ENCODE data around the gene AMOT.

The AMOT gene

DNA sequence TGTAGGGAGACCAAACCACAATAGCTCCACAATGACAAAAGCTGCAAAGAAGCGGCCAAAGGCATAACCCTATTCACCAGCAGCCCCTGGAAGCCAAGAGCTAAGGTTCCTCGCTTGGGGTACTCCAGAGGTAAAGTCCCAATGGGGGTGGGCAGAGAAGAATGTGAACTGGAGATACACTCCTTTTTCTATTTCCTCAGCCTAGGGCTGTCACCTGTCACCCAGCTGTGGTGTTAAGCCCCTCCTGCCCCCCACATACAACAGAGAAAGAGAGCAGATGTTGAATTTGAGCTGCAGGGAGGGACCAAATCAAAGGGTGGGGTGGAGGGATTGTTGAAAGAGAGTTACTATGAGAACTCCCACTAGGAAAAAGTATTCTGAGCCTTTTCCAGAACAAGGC lies 26.1 kb downstream of the AMOT start:
- DNase-seq (ENCODE audit: low spot score): no peak
- in situ Hi-C loops (cut with MboI; ENCODE audit: low pct_unique_long_range_greater_than_20kb, low sequenced_read_pairs, unreplicated experiment): no loop called here

DNA sequence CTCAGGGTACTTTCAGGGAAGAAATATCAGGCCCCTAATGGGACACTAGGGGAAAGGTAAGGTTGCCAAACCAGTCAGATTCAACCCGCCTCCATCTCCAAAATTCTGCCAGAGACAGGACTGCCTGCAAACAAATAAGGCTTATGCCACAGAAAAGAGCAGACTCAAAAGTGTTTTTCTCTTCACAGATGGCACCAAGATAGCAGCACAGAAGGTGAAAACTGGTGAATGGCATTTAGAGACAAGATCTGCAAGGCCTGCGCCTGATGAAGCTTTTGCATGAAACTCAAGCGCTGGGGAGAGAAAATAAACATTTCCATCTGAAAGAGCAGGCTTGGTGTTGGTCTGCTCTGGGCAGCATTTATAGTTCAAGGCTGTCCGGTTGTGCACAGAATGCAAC lies 27.9 kb downstream of the AMOT start:
- DNase-seq (ENCODE audit: low spot score): no peak
- TF ChIP-seq, protein P1, sequence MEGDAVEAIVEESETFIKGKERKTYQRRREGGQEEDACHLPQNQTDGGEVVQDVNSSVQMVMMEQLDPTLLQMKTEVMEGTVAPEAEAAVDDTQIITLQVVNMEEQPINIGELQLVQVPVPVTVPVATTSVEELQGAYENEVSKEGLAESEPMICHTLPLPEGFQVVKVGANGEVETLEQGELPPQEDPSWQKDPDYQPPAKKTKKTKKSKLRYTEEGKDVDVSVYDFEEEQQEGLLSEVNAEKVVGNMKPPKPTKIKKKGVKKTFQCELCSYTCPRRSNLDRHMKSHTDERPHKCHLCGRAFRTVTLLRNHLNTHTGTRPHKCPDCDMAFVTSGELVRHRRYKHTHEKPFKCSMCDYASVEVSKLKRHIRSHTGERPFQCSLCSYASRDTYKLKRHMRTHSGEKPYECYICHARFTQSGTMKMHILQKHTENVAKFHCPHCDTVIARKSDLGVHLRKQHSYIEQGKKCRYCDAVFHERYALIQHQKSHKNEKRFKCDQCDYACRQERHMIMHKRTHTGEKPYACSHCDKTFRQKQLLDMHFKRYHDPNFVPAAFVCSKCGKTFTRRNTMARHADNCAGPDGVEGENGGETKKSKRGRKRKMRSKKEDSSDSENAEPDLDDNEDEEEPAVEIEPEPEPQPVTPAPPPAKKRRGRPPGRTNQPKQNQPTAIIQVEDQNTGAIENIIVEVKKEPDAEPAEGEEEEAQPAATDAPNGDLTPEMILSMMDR (IDR thresholded peaks at IDR 0.05; ENCODE audit: extremely low read depth, insufficient read depth, missing control alignments): no peak
- in situ Hi-C loops (cut with MboI; ENCODE audit: low pct_unique_long_range_greater_than_20kb, low sequenced_read_pairs, unreplicated experiment): no loop called here

More for the DNA sequence above, 26.1 kb downstream of the AMOT start:
- TF ChIP-seq, protein P1 (IDR thresholded peaks at IDR 0.05; ENCODE audit: extremely low read depth, insufficient read depth, missing control alignments): no peak

DNA sequence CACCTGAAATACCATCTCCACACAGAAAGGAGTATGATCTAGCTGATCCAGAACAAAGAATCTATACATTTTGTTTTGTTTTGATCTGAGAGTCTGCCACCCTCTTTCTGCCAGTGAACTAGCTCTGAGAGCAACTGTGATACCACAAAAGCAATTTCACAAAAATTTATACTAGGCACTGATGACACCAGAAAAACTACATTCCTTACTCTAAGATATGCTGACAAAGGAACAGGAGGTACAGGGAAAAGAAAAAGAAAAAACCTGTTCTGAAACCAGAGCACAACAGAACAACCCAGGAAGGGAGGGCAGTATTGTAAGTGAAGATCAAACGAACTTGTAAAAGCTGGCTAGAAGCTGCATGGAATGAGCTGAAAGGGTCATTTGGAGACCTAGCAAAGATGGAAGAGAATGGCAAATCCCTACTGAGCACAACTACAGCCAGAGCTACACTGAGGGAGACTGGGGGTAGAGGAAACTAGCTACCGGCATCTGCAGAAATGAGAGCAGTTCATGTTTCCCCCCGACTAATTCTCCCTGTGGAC lies 31.9 kb downstream of the AMOT start:
- in situ Hi-C loops (cut with MboI; ENCODE audit: low pct_unique_long_range_greater_than_20kb, low sequenced_read_pairs, unreplicated experiment): no loop called here
- TF ChIP-seq, protein P1 (IDR thresholded peaks at IDR 0.05; ENCODE audit: extremely low read depth, insufficient read depth, missing control alignments): no peak
- no peak for DNase-seq (ENCODE audit: low spot score)

DNA sequence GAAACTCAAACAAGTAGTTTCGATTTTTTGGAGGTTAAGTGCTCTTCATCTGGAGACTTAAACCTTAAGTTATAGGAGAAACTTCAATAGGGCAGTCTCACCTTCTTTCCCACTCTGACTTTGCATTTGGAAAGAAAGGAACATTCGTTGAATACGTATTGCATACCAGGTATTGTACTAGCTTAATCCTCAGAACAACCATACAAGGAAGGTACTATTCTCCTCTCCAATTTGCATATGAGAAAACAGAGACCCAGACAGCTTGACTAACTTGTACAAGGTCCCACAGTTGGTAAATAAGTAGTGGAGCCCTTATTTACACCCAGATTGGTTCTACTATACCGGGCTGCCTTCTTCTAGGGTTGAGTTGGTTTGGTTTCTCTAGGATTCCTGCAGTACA lies 32.6 kb downstream of the AMOT start:
- in situ Hi-C loops (cut with MboI; ENCODE audit: low pct_unique_long_range_greater_than_20kb, low sequenced_read_pairs, unreplicated experiment): no loop called here
- TF ChIP-seq, protein P1 (IDR thresholded peaks at IDR 0.05; ENCODE audit: extremely low read depth, insufficient read depth, missing control alignments): no peak
- no peak for DNase-seq (ENCODE audit: low spot score)

DNA sequence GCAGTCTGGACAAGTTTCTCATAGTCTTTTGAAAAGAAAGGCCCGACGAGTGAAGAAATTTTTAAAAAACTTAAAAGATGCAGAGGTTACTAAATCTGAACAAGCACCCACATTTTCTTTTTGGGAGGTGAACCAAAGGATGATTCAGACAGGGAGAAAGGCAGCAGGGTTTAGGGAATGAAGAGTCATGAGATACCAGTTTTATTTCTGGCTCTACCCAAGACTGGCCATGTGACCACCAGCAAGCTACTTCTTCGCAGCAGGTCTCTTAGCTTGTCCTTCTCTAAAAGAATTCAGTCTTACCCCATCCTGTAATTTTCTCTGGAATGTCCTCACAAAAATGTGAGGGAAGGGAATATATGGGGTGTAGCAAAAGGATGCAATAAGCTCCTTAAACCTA lies 37.6 kb downstream of the AMOT start:
- DNase-seq (ENCODE audit: low spot score): no peak
- in situ Hi-C loops (cut with MboI; ENCODE audit: low pct_unique_long_range_greater_than_20kb, low sequenced_read_pairs, unreplicated experiment): no loop called here
- TF ChIP-seq, protein P1 (IDR thresholded peaks at IDR 0.05; ENCODE audit: extremely low read depth, insufficient read depth, missing control alignments): no peak

DNA sequence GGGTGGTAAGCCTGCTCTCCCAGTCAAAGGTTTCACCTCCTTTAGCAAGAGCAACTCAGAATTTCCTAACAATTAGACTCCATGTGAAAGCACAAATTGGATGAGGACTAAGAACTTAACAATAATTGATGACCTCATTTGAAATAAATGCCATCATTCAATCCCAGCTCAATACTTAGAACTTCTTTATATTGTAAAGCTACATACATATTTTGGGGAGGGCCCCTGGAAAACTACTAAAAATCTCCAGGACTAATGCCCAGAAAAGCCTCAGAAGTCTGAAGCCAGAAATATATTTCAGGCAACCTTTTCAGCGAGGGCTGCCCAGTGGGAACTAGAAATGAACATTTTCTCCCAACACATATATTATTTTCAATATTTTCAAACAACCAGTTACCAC lies 38.1 kb downstream of the AMOT start:
- TF ChIP-seq, protein P1 (IDR thresholded peaks at IDR 0.05; ENCODE audit: extremely low read depth, insufficient read depth, missing control alignments): no peak
- in situ Hi-C loops (cut with MboI; ENCODE audit: low pct_unique_long_range_greater_than_20kb, low sequenced_read_pairs, unreplicated experiment): no loop called here
- DNase-seq (ENCODE audit: low spot score): no peak

Data from GM13977 (cell line).